SK-N-SH (cell line): Measurements from ENCODE around the gene OR56B4. TPM values are rescaled to one million over a fixed set of nuclear protein-coding genes. Genes with fewer than 3 reads are reported as not detected.

ENCODE experiments used
- CTCF ChIA-PET: fragments of 300-600, 350-600 bp; formaldehyde crosslinking; extraction: SDS; loops from one replicate; lab custom pipeline; 2021; lab: Yijun Ruan, JAX
- POLR2A ChIA-PET: fragments of 350-600 bp; sonication (Branson Sonifier 250); formaldehyde crosslinking; extraction: SDS; loops from one replicate; lab custom pipeline; 2020; ENCODE audit warnings: antibody characterized with exemption, inconsistent platforms; lab: Yijun Ruan, JAX
- DNase-seq: peaks from one replicate; pipeline ENCODE4 v3.0.0; 2012
- H2AFZ ChIP-seq: fragments of 200-600 bp; sonication (generic); 2 replicates; pipeline ENCODE4 v1.8.1; 2016; ENCODE audit warnings: antibody characterized with exemption, mild to moderate bottlenecking, low read depth
- H3F3A ChIP-seq: fragments of 200-600 bp; sonication (generic); replicated peaks from 2 replicates; pipeline ENCODE3; 2016; ENCODE audit warnings: antibody characterized with exemption, mild to moderate bottlenecking; ENCODE audit not compliant: insufficient read depth
- H3K27ac ChIP-seq, 2 experiments: fragments of 200-500 bp in 1 of 2; fragments of 200-600 bp in 1 of 2; sonication (Bioruptor generic) in 1 of 2; sonication (generic), shearing (Covaris generic) in 1 of 2; 2 replicates each; pipeline versions ENCODE4 v1.5.1 to v1.6.1; 2014 to 2016; ENCODE audit warnings: low read depth in 2 of 2, inconsistent platforms in 1 of 2, low read length in 1 of 2, mild to moderate bottlenecking in 1 of 2, mixed read lengths in 1 of 2
- H3K27me3 ChIP-seq: fragments of 200-600 bp; sonication (generic), shearing (Covaris generic); 2 replicates; pipeline ENCODE4 v1.6.1; 2016; ENCODE audit warnings: mixed run types; ENCODE audit not compliant: insufficient read depth
- H3K36me3 ChIP-seq, 2 experiments: fragments of 200-500 bp in 1 of 2; fragments of 200-600 bp in 1 of 2; sonication (Bioruptor generic) in 1 of 2; sonication (generic) in 1 of 2; replicated peaks in 1 of 2; 2 replicates each; pipeline versions ENCODE3 to v1.5.1; 2014 to 2016; ENCODE audit warnings: low read length in 1 of 2, mild to moderate bottlenecking in 1 of 2; ENCODE audit not compliant: insufficient read depth in 2 of 2, control insufficient read depth in 1 of 2
- H3K4me1 ChIP-seq, 2 experiments: fragments of 200-500 bp in 1 of 2; fragments of 200-600 bp in 1 of 2; sonication (Bioruptor generic) in 1 of 2; sonication (generic), shearing (Covaris generic) in 1 of 2; 2 replicates each; pipeline versions ENCODE4 v1.5.1 to v1.6.1; 2014 to 2016; ENCODE audit warnings: low read depth in 1 of 2, low read length in 1 of 2, mixed run types in 1 of 2; ENCODE audit not compliant: insufficient read depth in 2 of 2, control insufficient read depth in 1 of 2
- H3K4me2 ChIP-seq: fragments of 200-600 bp; sonication (generic), shearing (Covaris generic); 2 replicates; pipeline ENCODE4 v1.6.1; 2017; ENCODE audit warnings: mixed run types
- H3K4me3 ChIP-seq, 2 experiments: fragments of 200-500 bp in 1 of 2; fragments of 200-600 bp in 1 of 2; sonication (Bioruptor generic) in 1 of 2; sonication (generic), shearing (Covaris generic) in 1 of 2; 2 replicates each; pipeline versions ENCODE4 v1.5.1 to v1.8.1; 2014 to 2016; ENCODE audit warnings: low read depth in 2 of 2, inconsistent platforms in 1 of 2, low read length in 1 of 2, mild to moderate bottlenecking in 1 of 2, mixed read lengths in 1 of 2, moderate library complexity in 1 of 2
- H3K79me2 ChIP-seq: fragments of 200-600 bp; sonication (generic); 2 replicates; pipeline ENCODE4 v1.8.1; 2017; ENCODE audit warnings: mild to moderate bottlenecking; ENCODE audit not compliant: insufficient read depth
- H3K9ac ChIP-seq: fragments of 200-600 bp; sonication (generic); 2 replicates; pipeline ENCODE4 v1.6.1; 2017; ENCODE audit warnings: mixed run types
- H3K9me2 ChIP-seq: fragments of 200-600 bp; sonication (generic); 2 replicates; pipeline ENCODE4 v1.6.1; 2017; ENCODE audit warnings: mixed run types
- H3K9me3 ChIP-seq: fragments of 200-600 bp; sonication (generic); 2 replicates; pipeline ENCODE4 v1.6.1; 2017; ENCODE audit warnings: mixed run types, mild to moderate bottlenecking, moderate library complexity
- H4K20me1 ChIP-seq: fragments of 200-600 bp; sonication (generic); 2 replicates; pipeline ENCODE4 v1.6.1; 2017; ENCODE audit warnings: mild to moderate bottlenecking, mixed run types; ENCODE audit not compliant: insufficient read depth
- CHD2 ChIP-seq: fragments of 150-350 bp; IDR thresholded peaks from 2 replicates; pipeline ENCODE4 v1.6.1; 2018; ENCODE audit warnings: low read length; ENCODE audit not compliant: partially characterized antibody
- ELF1 ChIP-seq: IDR thresholded peaks from 2 replicates; pipeline ENCODE4 v1.4.0; 2012
- GABPA ChIP-seq: IDR thresholded peaks from 2 replicates; pipeline ENCODE4 v1.4.0; 2012; ENCODE audit warnings: low read depth, mild to moderate bottlenecking
- NFIC ChIP-seq: IDR thresholded peaks from 2 replicates; pipeline ENCODE4 v1.4.0; 2012; ENCODE audit warnings: borderline replicate concordance
- RAD21 ChIP-seq: IDR thresholded peaks from 2 replicates; pipeline ENCODE4 v1.6.1; 2012; ENCODE audit warnings: mild to moderate bottlenecking, low read length
- RFX5 ChIP-seq: IDR thresholded peaks from 2 replicates; pipeline ENCODE4 v1.6.1; 2012; ENCODE audit warnings: mild to moderate bottlenecking, improper control_type of control experiment, low read length
- SIN3A ChIP-seq: IDR thresholded peaks from 2 replicates; pipeline ENCODE4 v1.6.1; 2012; ENCODE audit warnings: low read depth, mild to moderate bottlenecking, low read length, moderate library complexity, borderline replicate concordance
- TAF1 ChIP-seq: IDR thresholded peaks from 2 replicates; pipeline ENCODE4 v1.6.1; 2012; ENCODE audit warnings: low read depth, mild to moderate bottlenecking, low read length, moderate library complexity, borderline replicate concordance
- TCF12 ChIP-seq: IDR thresholded peaks from 2 replicates; pipeline ENCODE4 v1.4.0; 2012
- WGBS: methylation state at CpG from one replicate; pipeline ENCODE4 v1.1.6; 2017; ENCODE audit warnings: low lambda C conversion rate; 5-methylcytosine and 5-hydroxymethylcytosine counted together
- polyA plus RNA-seq, 3 experiments: library from polyadenylated mRNA; depleted of rRNA; stranded (reverse); fragments of >200 nt; gene quantifications; 2 replicates each; pipeline ENCODE4 v1.2.3, GENCODE V29; 2012
- TF ChIP-seq, protein P1 (sequence below): fragments of 200-600 bp; sonication (generic); IDR thresholded peaks from 2 replicates; pipeline ENCODE4 v1.6.1; 2017; ENCODE audit warnings: antibody characterized with exemption, mild to moderate bottlenecking, moderate library complexity
- TF ChIP-seq, protein P2 (sequence below): IDR thresholded peaks from 2 replicates; pipeline ENCODE4; 2012

The OR56B4 gene
- polyA plus RNA-seq, 1 of the 3 experiments (the other 2 are of a cell fraction), result not detected

DNA sequence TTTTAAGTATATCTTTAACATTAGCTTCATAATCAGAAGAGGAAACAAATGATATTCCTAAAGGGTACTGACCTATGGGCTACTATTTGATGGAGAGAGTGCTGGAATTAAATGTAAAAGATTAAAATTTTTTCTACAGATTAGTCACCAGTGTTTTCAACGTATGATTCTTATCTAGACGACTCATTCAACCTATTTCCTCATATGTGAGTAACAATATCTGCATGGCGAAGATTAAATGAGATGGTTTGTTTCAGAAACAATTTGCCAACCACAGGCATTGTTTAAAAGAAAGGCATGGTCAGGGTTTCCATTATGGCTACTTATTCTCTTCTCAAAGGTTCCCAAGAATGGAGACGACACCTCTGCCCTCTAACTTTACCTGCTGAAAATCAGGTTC is 20.4 kb downstream of the OR56B4 start:
- no peak for TF ChIP-seq TAF1
- TF ChIP-seq, all 33 proteins: peak for 0
- WGBS, result 3% methylated on average over 4 of the region's 4 CpGs
- Histone ChIP-seq H3K27me3 (no peaks in the 10 kb centered on the region), H3K27ac (no peak overlapping the region), H3F3A (no peaks in the 10 kb centered on the region), H3K4me1 (no peaks in the 10 kb centered on the region), H4K20me1 (no peaks in the 10 kb centered on the region), H3K79me2 (no peaks in the 10 kb centered on the region), H3K9ac (no peak overlapping the region), H3K9me3 (no peaks in the 10 kb centered on the region), H3K4me2 (no peak overlapping the region), H2AFZ (no peak overlapping the region), H3K36me3 (no peaks in the 10 kb centered on the region), H3K4me3 (no peak overlapping the region), H3K9me2 (no peaks in the 10 kb centered on the region)
- no peak for DNase-seq
- CTCF ChIA-PET, result interaction anchor here (0.9 kb wide), 1 partner anchor 13 kb away, joined by 3 read pairs; no protein-coding TSS in a partner anchor
- POLR2A ChIA-PET, result no interaction called here

DNA sequence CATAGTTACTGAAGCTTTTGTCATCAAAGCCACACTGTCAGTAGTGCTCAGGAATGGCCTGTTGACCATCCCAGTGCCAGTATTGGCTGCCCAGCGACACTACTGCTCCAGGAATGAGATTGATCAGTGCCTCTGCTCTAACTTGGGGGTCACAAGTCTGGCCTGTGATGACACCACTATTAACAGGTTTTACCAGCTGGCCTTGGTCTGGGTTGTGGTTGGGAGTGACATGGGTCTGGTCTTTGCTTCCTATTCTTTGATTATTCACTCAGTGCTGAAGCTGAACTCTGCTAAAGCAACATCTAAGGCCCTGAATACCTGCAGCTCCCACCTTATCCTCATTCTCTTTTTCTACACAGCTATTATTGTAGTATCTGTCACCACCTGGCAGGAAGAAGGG is 21.5 kb downstream of the OR56B4 start:
- H3F3A ChIP-seq, result no peaks in the 10 kb centered on the region
- H2AFZ ChIP-seq, result no peak overlapping the region
- TF ChIP-seq SIN3A, result no peak
- TF ChIP-seq TCF12, result no peak
- TF ChIP-seq, protein P1, sequence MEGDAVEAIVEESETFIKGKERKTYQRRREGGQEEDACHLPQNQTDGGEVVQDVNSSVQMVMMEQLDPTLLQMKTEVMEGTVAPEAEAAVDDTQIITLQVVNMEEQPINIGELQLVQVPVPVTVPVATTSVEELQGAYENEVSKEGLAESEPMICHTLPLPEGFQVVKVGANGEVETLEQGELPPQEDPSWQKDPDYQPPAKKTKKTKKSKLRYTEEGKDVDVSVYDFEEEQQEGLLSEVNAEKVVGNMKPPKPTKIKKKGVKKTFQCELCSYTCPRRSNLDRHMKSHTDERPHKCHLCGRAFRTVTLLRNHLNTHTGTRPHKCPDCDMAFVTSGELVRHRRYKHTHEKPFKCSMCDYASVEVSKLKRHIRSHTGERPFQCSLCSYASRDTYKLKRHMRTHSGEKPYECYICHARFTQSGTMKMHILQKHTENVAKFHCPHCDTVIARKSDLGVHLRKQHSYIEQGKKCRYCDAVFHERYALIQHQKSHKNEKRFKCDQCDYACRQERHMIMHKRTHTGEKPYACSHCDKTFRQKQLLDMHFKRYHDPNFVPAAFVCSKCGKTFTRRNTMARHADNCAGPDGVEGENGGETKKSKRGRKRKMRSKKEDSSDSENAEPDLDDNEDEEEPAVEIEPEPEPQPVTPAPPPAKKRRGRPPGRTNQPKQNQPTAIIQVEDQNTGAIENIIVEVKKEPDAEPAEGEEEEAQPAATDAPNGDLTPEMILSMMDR, result no peak
- no peak for TF ChIP-seq RAD21
- TF ChIP-seq GABPA, result no peak
- TF ChIP-seq, protein P2, sequence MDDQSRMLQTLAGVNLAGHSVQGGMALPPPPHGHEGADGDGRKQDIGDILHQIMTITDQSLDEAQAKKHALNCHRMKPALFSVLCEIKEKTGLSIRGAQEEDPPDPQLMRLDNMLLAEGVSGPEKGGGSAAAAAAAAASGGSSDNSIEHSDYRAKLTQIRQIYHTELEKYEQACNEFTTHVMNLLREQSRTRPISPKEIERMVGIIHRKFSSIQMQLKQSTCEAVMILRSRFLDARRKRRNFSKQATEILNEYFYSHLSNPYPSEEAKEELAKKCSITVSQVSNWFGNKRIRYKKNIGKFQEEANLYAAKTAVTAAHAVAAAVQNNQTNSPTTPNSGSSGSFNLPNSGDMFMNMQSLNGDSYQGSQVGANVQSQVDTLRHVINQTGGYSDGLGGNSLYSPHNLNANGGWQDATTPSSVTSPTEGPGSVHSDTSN, result no peak
- TF ChIP-seq RFX5, result no peak
- TF ChIP-seq NFIC, result no peak
- TF ChIP-seq CHD2, result no peak
- TF ChIP-seq ELF1, result no peak
- TF ChIP-seq, all 33 proteins: peak for 0
- Histone ChIP-seq H4K20me1 (no peaks in the 10 kb centered on the region), H3K4me3 (no peak overlapping the region), H3K4me1 (no peaks in the 10 kb centered on the region), H3K4me2 (no peak overlapping the region), H3K27me3 (no peaks in the 10 kb centered on the region), H3K79me2 (no peaks in the 10 kb centered on the region), H3K27ac (no peak overlapping the region), H3K9me3 (no peaks in the 10 kb centered on the region), H3K36me3 (no peaks in the 10 kb centered on the region), H3K9ac (no peak overlapping the region), H3K9me2 (no peaks in the 10 kb centered on the region)
- 0% methylated on average over 1 of the region's 1 CpG for WGBS
- POLR2A ChIA-PET, result no interaction called here
- no peak for DNase-seq
- CTCF ChIA-PET, result interaction anchor here (0.9 kb wide), 1 partner anchor 12 kb away, joined by 3 read pairs; no protein-coding TSS in a partner anchor
